ENCODE results near the gene RSRC2.
"Not testable (repeated sequence)": the region's sequence is repeated elsewhere in the genome, so short reads cannot be mapped to it uniquely, and the experiment has no call there.

Gene RSRC2

GRCh38 chr12:122526683-122527477, at the start of gene RSRC2, which contains the start of gene KNTC1:
Gene RSRC2 (minus strand): TSS chr12:122526936. CDS start chr12:122526853, 83 bp downstream.
Gene KNTC1 (plus strand): TSS chr12:122527249. CDS start chr12:122530064, 2,815 bp downstream.
- peak; percentile 96 for DNase-seq (ENCODE audit: low read depth, low spot score)

GRCh38 chr12:122571821-122572220, 45.1 kb upstream of the RSRC2 start:
- no peak for DNase-seq (ENCODE audit: low read depth, low spot score)

- not testable (repeated sequence) for DNase-seq (ENCODE audit: low read depth, low spot score)
Observed at GRCh38 chr12:122570006-122570405, 43.3 kb upstream of the RSRC2 start.

- no peak for DNase-seq (ENCODE audit: low read depth, low spot score)
Observed at GRCh38 chr12:122569288-122569687, 42.6 kb upstream of the RSRC2 start.

GRCh38 chr12:122566816-122567215, 40.1 kb upstream of the RSRC2 start:
- not testable (repeated sequence) for DNase-seq (ENCODE audit: low read depth, low spot score)

GRCh38 chr12:122563361-122563760, 36.6 kb upstream of the RSRC2 start:
- no peak for DNase-seq (ENCODE audit: low read depth, low spot score)

GRCh38 chr12:122560138-122560537, 33.4 kb upstream of the RSRC2 start:
- DNase-seq (ENCODE audit: low read depth, low spot score): no peak

- DNase-seq (ENCODE audit: low read depth, low spot score): no peak
Observed at GRCh38 chr12:122558745-122559641, 32.3 kb upstream of the RSRC2 start.

GRCh38 chr12:122547330-122547729, 20.6 kb upstream of the RSRC2 start:
- DNase-seq (ENCODE audit: low read depth, low spot score): no peak

- no peak for DNase-seq (ENCODE audit: low read depth, low spot score)
Observed at GRCh38 chr12:122545855-122546254, 19.1 kb upstream of the RSRC2 start.

- DNase-seq (ENCODE audit: low read depth, low spot score): no peak
Observed at GRCh38 chr12:122544537-122544936, 17.8 kb upstream of the RSRC2 start.

GRCh38 chr12:122538496-122538895, 11.8 kb upstream of the RSRC2 start:
- no peak for DNase-seq (ENCODE audit: low read depth, low spot score)

GRCh38 chr12:122537021-122537420, 10.3 kb upstream of the RSRC2 start:
- DNase-seq (ENCODE audit: low read depth, low spot score): no peak

- no peak for DNase-seq (ENCODE audit: low read depth, low spot score)
Observed at GRCh38 chr12:122533856-122534255, 7.1 kb upstream of the RSRC2 start.

GRCh38 chr12:122528992-122529391, 2.3 kb upstream of the RSRC2 start:
- DNase-seq (ENCODE audit: low read depth, low spot score): no peak

GRCh38 chr12:122528582-122528981, 1.8 kb upstream of the RSRC2 start:
- no peak for DNase-seq (ENCODE audit: low read depth, low spot score)

GRCh38 chr12:122527478-122527944, 775 bp upstream of the RSRC2 start:
- DNase-seq (ENCODE audit: low read depth, low spot score): no peak

GRCh38 chr12:122523846-122524718, 2.7 kb downstream of the RSRC2 start:
- no peak for DNase-seq (ENCODE audit: low read depth, low spot score)

- DNase-seq (ENCODE audit: low read depth, low spot score): no peak
Observed at GRCh38 chr12:122523280-122523679, 3.5 kb downstream of the RSRC2 start.

- DNase-seq (ENCODE audit: low read depth, low spot score): no peak
Observed at GRCh38 chr12:122520676-122521075, 6.1 kb downstream of the RSRC2 start.

GRCh38 chr12:122519418-122519817, 7.3 kb downstream of the RSRC2 start:
- no peak for DNase-seq (ENCODE audit: low read depth, low spot score)

All from iPS DF 19.7 (cell line).